Right lobe of liver (tissue), 4 donors: Measurements from ENCODE around the gene PACS2.

ENCODE experiments used
- POLR2A ChIP-seq: fragments of 450-650 bp; IDR thresholded peaks from one replicate; pipeline ENCODE4 v1.6.1; 2017; ENCODE audit warnings: antibody characterized with exemption, mild to moderate bottlenecking
- TF ChIP-seq, protein P1 (sequence below), 4 donors: fragments of 200-600 bp in 3 of 4; fragments of 450-650 bp in 1 of 4; IDR thresholded peaks; one replicate each; pipeline versions ENCODE4 v1.5.1 to v1.8.0; 2016 to 2022; ENCODE audit warnings: antibody characterized with exemption in 4 of 4, mild to moderate bottlenecking in 2 of 4
- donor health status: DM: no; HTN: no; CAD: no.
- donor health status: DM: no; HTN: no; CAD: no.
- donor health status: DM: no; HTN: yes; CAD: no.

GRCh38 chr14:105408592-105408991 is 94.0 kb downstream of the PACS2 start:
- no peak for TF ChIP-seq POLR2A
- TF ChIP-seq, protein P1, sequence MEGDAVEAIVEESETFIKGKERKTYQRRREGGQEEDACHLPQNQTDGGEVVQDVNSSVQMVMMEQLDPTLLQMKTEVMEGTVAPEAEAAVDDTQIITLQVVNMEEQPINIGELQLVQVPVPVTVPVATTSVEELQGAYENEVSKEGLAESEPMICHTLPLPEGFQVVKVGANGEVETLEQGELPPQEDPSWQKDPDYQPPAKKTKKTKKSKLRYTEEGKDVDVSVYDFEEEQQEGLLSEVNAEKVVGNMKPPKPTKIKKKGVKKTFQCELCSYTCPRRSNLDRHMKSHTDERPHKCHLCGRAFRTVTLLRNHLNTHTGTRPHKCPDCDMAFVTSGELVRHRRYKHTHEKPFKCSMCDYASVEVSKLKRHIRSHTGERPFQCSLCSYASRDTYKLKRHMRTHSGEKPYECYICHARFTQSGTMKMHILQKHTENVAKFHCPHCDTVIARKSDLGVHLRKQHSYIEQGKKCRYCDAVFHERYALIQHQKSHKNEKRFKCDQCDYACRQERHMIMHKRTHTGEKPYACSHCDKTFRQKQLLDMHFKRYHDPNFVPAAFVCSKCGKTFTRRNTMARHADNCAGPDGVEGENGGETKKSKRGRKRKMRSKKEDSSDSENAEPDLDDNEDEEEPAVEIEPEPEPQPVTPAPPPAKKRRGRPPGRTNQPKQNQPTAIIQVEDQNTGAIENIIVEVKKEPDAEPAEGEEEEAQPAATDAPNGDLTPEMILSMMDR (IDR thresholded peaks at IDR 0.05) = no peak
